MCF 10A (cell line): Measurements from ENCODE around the gene ST14. TPM values are rescaled to one million over a fixed set of nuclear protein-coding genes. Genes with fewer than 3 reads are reported as not detected.

Experiments used
- BruUV-seq: library from RNA; stranded (reverse); fragments of 400-500 nt; replicated peaks from 2 replicates; lab custom pipeline; 2021; lab: Mats Ljungman, UMichigan
- CTCF ChIA-PET: fragments of 300-600 bp; sonication (Branson Sonifier 250); formaldehyde crosslinking; extraction: SDS; loops from one replicate; lab custom pipeline; 2021; ENCODE audit warnings: antibody characterized with exemption, inconsistent platforms; lab: Yijun Ruan, JAX
- POLR2A ChIA-PET: fragments of 300-600, 350-650 bp; sonication (Branson Sonifier 250); formaldehyde crosslinking; extraction: SDS; loops from one replicate; lab custom pipeline; 2020; ENCODE audit warnings: antibody characterized with exemption, inconsistent platforms; lab: Yijun Ruan, JAX
- DNase-seq: peaks from one replicate; pipeline ENCODE4 v3.0.0-alpha.2; 2018; ENCODE audit not compliant: unreplicated experiment
- H3K27ac Mint-ChIP-seq: one replicate; pipeline ENCODE4 v1.8.0; 2022; ENCODE audit warnings: mild to moderate bottlenecking, low read depth, mixed read lengths; ENCODE audit not compliant: unreplicated experiment
- H3K27me3 Mint-ChIP-seq: one replicate; pipeline ENCODE4 v1.8.0; 2022; ENCODE audit warnings: mixed read lengths; ENCODE audit not compliant: insufficient read depth, unreplicated experiment
- H3K36me3 Mint-ChIP-seq: one replicate; pipeline ENCODE4 v1.8.0; 2022; ENCODE audit warnings: mild to moderate bottlenecking, moderate library complexity, mixed read lengths; ENCODE audit not compliant: insufficient read depth, unreplicated experiment
- H3K4me1 Mint-ChIP-seq: one replicate; pipeline ENCODE4 v1.8.0; 2022; ENCODE audit warnings: mixed read lengths; ENCODE audit not compliant: insufficient read depth, unreplicated experiment
- H3K4me3 Mint-ChIP-seq: one replicate; pipeline ENCODE4 v1.8.0; 2022; ENCODE audit warnings: mild to moderate bottlenecking, moderate library complexity, mixed read lengths; ENCODE audit not compliant: unreplicated experiment
- H3K9me3 Mint-ChIP-seq: one replicate; pipeline ENCODE4 v1.8.0; 2022; ENCODE audit warnings: mixed read lengths; ENCODE audit not compliant: unreplicated experiment
- intact Hi-C: fragments of 100-400 bp; cut with micrococcal nuclease; formaldehyde crosslinking; loops from 2 replicates; pipeline ENCODE4 v1.14.1; 2022
- total RNA-seq: library from RNA; stranded (reverse); gene quantifications from 2 replicates; pipeline ENCODE4 v1.2.3, GENCODE V29; 2022
- TF ChIP-seq, protein P1 (sequence below): fragments of 200-600 bp; IDR thresholded peaks from one replicate; pipeline ENCODE4 v1.8.0; 2022; ENCODE audit warnings: antibody characterized with exemption, mild to moderate bottlenecking; ENCODE audit not compliant: unreplicated experiment

Gene ST14
- total RNA-seq, 1 experiment from 2014 or later, result 27.2 TPM

DNA sequence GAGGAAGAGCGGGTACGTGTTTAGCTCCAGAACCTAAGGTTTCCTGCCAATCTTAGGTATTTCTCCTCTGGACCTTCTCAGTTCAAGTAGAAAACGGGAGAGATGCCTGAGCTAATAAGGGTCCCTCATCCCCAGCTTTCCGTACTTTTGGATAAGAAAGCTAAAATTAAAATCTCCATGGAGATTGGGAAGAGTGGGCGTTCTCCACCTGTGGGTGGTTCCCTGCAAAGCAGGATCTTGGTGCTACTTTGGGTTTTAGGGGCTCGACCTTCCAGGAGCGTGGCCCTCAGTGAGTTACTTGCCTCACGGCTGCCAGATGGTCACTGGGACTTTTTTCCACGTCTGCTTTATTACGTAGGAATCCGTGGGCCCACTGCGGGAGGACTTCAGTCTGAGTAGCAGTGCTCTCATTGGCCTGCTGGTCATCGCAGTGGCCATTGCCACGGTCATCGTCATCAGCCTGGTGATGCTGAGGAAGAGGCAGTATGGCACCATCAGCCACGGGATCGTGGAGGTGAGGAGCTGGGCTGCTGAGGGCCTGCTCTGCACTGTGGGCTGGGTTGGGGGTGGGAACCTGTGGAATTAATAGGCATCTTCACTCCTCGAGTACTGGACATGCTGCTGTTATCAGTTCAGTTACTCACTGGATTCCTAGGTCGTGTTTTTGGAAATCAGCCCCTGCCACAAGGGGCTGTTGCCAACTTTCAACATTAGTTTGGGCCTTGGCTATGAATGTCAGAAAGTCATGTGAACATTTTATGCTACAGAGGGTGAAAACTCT is 17.8 kb upstream of the ST14 start:
- Mint-ChIP-seq H3K4me1 (peaks cover 9% of the 10 kb centered on the region), H3K36me3 (peaks cover 79% of the 10 kb centered on the region), H3K9me3 (no peaks in the 10 kb centered on the region), H3K4me3 (no peak overlapping the region), H3K27me3 (no peaks in the 10 kb centered on the region), H3K27ac (no peak overlapping the region)
- intact Hi-C loops, result no loop called here
- no peak for DNase-seq
- ChIA-PET POLR2A (no interaction called here), CTCF (interaction anchor here (0.6 to 8.1 kb wide), 4 partner anchors 9 to 217 kb away, joined by 3 to 81 read pairs (median 3); no protein-coding TSS in a partner anchor)
- BruUV-seq, result no TSS peak
- TF ChIP-seq, protein P1, sequence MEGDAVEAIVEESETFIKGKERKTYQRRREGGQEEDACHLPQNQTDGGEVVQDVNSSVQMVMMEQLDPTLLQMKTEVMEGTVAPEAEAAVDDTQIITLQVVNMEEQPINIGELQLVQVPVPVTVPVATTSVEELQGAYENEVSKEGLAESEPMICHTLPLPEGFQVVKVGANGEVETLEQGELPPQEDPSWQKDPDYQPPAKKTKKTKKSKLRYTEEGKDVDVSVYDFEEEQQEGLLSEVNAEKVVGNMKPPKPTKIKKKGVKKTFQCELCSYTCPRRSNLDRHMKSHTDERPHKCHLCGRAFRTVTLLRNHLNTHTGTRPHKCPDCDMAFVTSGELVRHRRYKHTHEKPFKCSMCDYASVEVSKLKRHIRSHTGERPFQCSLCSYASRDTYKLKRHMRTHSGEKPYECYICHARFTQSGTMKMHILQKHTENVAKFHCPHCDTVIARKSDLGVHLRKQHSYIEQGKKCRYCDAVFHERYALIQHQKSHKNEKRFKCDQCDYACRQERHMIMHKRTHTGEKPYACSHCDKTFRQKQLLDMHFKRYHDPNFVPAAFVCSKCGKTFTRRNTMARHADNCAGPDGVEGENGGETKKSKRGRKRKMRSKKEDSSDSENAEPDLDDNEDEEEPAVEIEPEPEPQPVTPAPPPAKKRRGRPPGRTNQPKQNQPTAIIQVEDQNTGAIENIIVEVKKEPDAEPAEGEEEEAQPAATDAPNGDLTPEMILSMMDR, result no peak

DNA sequence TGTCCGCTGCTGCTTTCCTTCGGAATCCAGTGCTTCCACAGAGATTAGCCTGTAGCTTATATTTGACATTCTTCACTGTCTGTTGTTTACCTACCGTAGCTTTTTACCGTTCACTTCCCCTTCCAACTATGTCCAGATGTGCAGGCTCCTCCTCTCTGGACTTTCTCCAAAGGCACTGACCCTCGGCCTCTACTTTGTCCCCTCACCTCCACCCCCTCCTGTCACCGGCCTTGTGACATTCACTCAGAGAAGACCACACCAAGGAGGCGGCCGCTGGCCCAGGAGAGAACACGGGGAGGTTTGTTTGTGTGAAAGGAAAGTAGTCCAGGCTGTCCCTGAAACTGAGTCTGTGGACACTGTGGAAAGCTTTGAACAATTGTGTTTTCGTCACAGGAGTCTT is 15.4 kb upstream of the ST14 start:
- no peak overlapping the region for H3K4me3 Mint-ChIP-seq
- H3K27ac Mint-ChIP-seq, result no peak overlapping the region
- POLR2A ChIA-PET, result interaction anchor here (0.6 to 0.9 kb wide), 3 partner anchors 73 to 247 kb away, joined by 3 read pairs; no protein-coding TSS in a partner anchor
- BruUV-seq, result no TSS peak
- TF ChIP-seq, protein P1, result no peak
- CTCF ChIA-PET, result interaction anchor here (0.6 to 8.1 kb wide), 4 partner anchors 11 to 265 kb away, joined by 3 to 81 read pairs (median 4); no protein-coding TSS in a partner anchor
- no peak for DNase-seq
- intact Hi-C loops, result no loop called here
- H3K9me3 Mint-ChIP-seq, result no peaks in the 10 kb centered on the region
- peaks cover 66% of the 10 kb centered on the region for H3K36me3 Mint-ChIP-seq
- peaks cover 9% of the 10 kb centered on the region for H3K4me1 Mint-ChIP-seq
- H3K27me3 Mint-ChIP-seq, result no peaks in the 10 kb centered on the region

DNA sequence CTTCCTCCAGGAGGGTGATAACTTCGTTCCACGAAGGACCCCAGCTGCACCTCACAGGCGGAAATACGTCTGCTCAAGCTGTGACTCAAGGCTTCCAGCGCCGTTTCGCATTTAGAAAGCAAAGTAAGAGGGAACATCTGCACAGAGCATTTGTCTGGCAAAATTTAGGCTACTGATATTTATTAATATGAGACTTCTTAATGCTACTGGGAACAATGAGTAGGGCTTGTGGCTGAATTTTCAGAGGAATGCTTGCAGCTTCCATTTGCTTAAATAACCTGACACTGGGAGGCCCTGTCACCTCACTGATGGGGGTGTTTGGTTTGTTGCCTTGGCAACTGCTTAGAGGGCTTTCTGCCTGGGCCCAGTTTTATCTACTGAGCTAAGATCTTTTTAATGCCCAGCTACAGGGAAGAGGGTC is 14.7 kb upstream of the ST14 start:
- intact Hi-C loops, result no loop called here
- Mint-ChIP-seq H3K9me3 (no peaks in the 10 kb centered on the region), H3K4me3 (no peak overlapping the region), H3K27me3 (no peaks in the 10 kb centered on the region), H3K4me1 (peaks cover 9% of the 10 kb centered on the region), H3K27ac (no peak overlapping the region), H3K36me3 (peaks cover 62% of the 10 kb centered on the region)
- no peak for DNase-seq
- TF ChIP-seq, protein P1, result no peak
- no TSS peak for BruUV-seq
- ChIA-PET CTCF (interaction anchor here (0.6 to 8.1 kb wide), 11 partner anchors 11 to 359 kb away, joined by 3 to 81 read pairs (median 3); no protein-coding TSS in a partner anchor), POLR2A (interaction anchor here (0.6 to 3.2 kb wide), 4 partner anchors 15 to 248 kb away, joined by 3 to 14 read pairs (median 8); partner anchors contain the start of gene ST14)

DNA sequence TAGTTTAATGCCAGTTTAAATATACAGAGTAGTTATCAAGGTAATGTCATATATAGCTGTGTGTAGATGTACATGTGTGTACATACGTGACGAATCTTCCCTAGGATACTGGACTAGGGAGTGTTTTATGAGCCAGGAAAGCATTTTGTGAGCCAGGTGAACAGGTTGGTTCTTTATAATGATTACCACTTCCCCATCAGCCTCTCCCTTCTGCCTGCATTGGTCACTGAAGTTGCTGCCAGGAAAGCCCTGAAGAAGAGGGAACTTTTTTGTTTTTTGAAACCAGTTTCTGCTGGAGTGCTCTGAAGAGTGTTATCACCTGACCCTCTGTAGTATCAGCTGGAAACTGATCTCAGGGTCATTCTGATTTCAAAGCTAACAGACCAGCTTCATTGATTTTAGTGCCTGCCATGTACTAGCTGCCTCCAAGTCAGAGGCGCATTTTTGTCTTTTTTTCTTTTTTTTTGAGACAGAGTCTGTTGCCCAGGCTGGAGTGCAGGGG is 14.2 kb upstream of the ST14 start:
- Mint-ChIP-seq H3K36me3 (peaks cover 58% of the 10 kb centered on the region), H3K4me1 (peaks cover 9% of the 10 kb centered on the region), H3K27me3 (no peaks in the 10 kb centered on the region), H3K27ac (peak overlapping the region; percentile 65), H3K4me3 (no peak overlapping the region), H3K9me3 (no peaks in the 10 kb centered on the region)
- no TSS peak for BruUV-seq
- ChIA-PET POLR2A (interaction anchor here (1.4 to 3.2 kb wide), 5 partner anchors 13 to 142 kb away, joined by 3 to 14 read pairs (median 5); partner anchors contain the start of genes PRDM10 and ST14), CTCF (interaction anchor here (0.6 to 8.1 kb wide), 26 partner anchors 8 to 362 kb away, joined by 3 to 81 read pairs (median 4); no protein-coding TSS in a partner anchor)
- TF ChIP-seq, protein P1, result no peak
- intact Hi-C loops, result no loop called here
- no peak for DNase-seq
